Measurements from ENCODE around the gene TMTC4. TPM values are rescaled to one million over a fixed set of nuclear protein-coding genes. Genes with fewer than 3 reads are reported as not detected.

The TMTC4 gene
- total RNA-seq, 2 experiments from 2014 or later = 15.7 to 19.8 TPM

DNA sequence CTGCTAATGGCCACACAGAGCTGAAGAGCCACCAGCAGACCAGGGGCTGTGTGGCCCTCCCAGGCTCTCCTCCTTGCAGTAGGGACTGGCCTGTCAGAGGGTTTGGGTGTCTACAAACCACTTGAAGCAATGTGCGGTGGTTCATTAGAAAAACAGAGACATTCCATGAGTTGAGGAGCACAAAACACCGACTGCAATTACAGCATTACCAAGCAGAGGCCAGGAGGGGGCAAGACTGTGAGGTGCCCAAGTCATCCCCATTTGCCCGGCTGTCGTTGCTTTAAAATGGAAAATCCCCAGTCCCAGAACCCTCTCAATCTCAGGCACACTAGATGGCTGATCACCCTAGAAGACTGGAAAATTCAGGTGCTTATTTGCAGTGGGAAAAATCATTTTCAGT is 15.0 kb downstream of the TMTC4 start:
- Histone ChIP-seq H3K27ac (ENCODE audit: low read depth, low read length, poor library complexity, severe bottlenecking) (no peak overlapping the region), H3K9me2 (ENCODE audit: insufficient read depth, low read length) (no peaks in the 10 kb centered on the region), H3K4me1 (ENCODE audit: insufficient read depth, low read length, poor library complexity, severe bottlenecking) (peaks cover 14% of the 10 kb centered on the region), H2AFZ (ENCODE audit: low read length) (no peak overlapping the region), H3K36me3 (ENCODE audit: insufficient read depth, low read length) (no peaks in the 10 kb centered on the region; the same call in 1 of the 2 replicates), H3K79me2 (ENCODE audit: insufficient read depth, low read depth, low read length) (no peaks in the 10 kb centered on the region), H4K20me1 (ENCODE audit: insufficient read depth, low read length) (no peaks in the 10 kb centered on the region), H3K4me3 (ENCODE audit: low read depth, low read length, poor library complexity, severe bottlenecking) (no peak overlapping the region), H3K9me3 (ENCODE audit: low read length) (no peaks in the 10 kb centered on the region), H3K4me2 (ENCODE audit: low read length) (no peak overlapping the region)
- DNase-seq (ENCODE audit: low spot score) = no peak
- intact Hi-C loops (cut with micrococcal nuclease; ENCODE audit: unreplicated experiment) = no loop called here
- no TSS peak for BruUV-seq (replicated peaks)
- TF ChIP-seq, protein P1, sequence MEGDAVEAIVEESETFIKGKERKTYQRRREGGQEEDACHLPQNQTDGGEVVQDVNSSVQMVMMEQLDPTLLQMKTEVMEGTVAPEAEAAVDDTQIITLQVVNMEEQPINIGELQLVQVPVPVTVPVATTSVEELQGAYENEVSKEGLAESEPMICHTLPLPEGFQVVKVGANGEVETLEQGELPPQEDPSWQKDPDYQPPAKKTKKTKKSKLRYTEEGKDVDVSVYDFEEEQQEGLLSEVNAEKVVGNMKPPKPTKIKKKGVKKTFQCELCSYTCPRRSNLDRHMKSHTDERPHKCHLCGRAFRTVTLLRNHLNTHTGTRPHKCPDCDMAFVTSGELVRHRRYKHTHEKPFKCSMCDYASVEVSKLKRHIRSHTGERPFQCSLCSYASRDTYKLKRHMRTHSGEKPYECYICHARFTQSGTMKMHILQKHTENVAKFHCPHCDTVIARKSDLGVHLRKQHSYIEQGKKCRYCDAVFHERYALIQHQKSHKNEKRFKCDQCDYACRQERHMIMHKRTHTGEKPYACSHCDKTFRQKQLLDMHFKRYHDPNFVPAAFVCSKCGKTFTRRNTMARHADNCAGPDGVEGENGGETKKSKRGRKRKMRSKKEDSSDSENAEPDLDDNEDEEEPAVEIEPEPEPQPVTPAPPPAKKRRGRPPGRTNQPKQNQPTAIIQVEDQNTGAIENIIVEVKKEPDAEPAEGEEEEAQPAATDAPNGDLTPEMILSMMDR (conservative IDR thresholded peaks at IDR 0.05; ENCODE audit: low read length) = no peak
- TF ChIP-seq EZH2phosphoT487 (IDR thresholded peaks at IDR 0.05; ENCODE audit: borderline replicate concordance, low read depth, low read length) = no peak
- ChIA-PET POLR2A (no interaction called here), CTCF (ENCODE audit: unreplicated experiment) (no interaction called here)

DNA sequence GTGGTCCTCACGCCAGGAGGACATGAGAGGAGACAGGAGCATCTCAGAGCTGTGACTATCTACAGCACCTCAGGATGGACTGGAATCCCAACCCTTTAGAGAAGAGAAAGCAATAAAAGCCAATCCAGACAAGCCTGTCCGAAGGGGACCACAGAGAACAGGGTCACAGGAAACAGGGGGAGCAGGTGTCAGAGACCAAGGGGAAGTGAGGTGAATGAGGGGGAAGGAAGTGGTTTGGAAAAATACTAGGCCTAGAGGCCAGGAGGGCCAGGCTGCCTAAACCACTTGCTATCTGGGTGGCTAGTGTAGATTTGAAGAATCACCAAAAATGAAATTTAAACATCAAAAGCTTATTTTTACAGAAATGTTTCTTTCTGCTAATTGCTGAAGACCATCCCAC is 16.2 kb downstream of the TMTC4 start:
- H3K9me3 ChIP-seq (ENCODE audit: low read length) = no peaks in the 10 kb centered on the region
- ChIA-PET CTCF (ENCODE audit: unreplicated experiment) (no interaction called here), POLR2A (interaction anchor here (0.6 to 1.3 kb wide), 2 partner anchors 17 to 155 kb away, joined by 3 to 6 read pairs; partner anchors contain the start of gene TMTC4)
- H3K79me2 ChIP-seq (ENCODE audit: insufficient read depth, low read depth, low read length) = no peaks in the 10 kb centered on the region
- H3K27ac ChIP-seq (ENCODE audit: low read depth, low read length, poor library complexity, severe bottlenecking) = no peak overlapping the region
- H3K4me2 ChIP-seq (ENCODE audit: low read length) = peak overlapping the region; percentile 34
- no peak overlapping the region for H2AFZ ChIP-seq (ENCODE audit: low read length)
- no TSS peak for BruUV-seq (replicated peaks)
- H3K4me3 ChIP-seq (ENCODE audit: low read depth, low read length, poor library complexity, severe bottlenecking) = no peak overlapping the region
- H3K9me2 ChIP-seq (ENCODE audit: insufficient read depth, low read length) = no peaks in the 10 kb centered on the region
- intact Hi-C loops (cut with micrococcal nuclease; ENCODE audit: unreplicated experiment) = no loop called here
- H3K4me1 ChIP-seq (ENCODE audit: insufficient read depth, low read length, poor library complexity, severe bottlenecking) = peaks cover 14% of the 10 kb centered on the region
- H4K20me1 ChIP-seq (ENCODE audit: insufficient read depth, low read length) = no peaks in the 10 kb centered on the region
- TF ChIP-seq EZH2phosphoT487 (IDR thresholded peaks at IDR 0.05; ENCODE audit: borderline replicate concordance, low read depth, low read length) = no peak
- TF ChIP-seq, protein P1 (conservative IDR thresholded peaks at IDR 0.05; ENCODE audit: low read length) = no peak
- H3K36me3 ChIP-seq (ENCODE audit: insufficient read depth, low read length) = no peaks in the 10 kb centered on the region; the same call in 1 of the 2 replicates
- DNase-seq (ENCODE audit: low spot score) = peak; percentile 16

DNA sequence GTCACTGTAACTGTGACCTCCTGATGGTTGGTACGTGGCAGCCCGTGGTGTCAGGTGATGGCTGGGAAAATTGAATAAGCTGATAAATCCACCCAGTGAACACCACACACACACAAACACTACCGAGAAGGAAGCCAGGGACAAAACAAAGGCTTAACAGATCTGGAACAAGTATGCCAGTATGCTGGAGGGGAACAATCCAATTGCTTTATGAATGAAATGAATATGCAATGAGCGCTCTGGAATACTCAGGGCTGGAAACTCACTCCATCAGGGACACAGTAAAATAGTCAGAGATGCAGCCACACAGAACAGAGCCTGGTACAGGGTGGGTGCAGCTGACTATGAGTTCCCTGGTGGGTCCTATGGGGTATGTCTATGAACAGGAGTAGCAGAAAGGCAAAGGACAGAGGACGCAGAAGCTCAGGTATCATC is 16.7 kb downstream of the TMTC4 start:
- no TSS peak for BruUV-seq (replicated peaks)
- Histone ChIP-seq H4K20me1 (ENCODE audit: insufficient read depth, low read length) (no peaks in the 10 kb centered on the region), H3K27ac (ENCODE audit: low read depth, low read length, poor library complexity, severe bottlenecking) (no peak overlapping the region), H3K9me2 (ENCODE audit: insufficient read depth, low read length) (no peaks in the 10 kb centered on the region), H3K4me1 (ENCODE audit: insufficient read depth, low read length, poor library complexity, severe bottlenecking) (peaks cover 14% of the 10 kb centered on the region), H3K4me2 (ENCODE audit: low read length) (no peak overlapping the region), H3K4me3 (ENCODE audit: low read depth, low read length, poor library complexity, severe bottlenecking) (no peak overlapping the region), H2AFZ (ENCODE audit: low read length) (no peak overlapping the region), H3K9me3 (ENCODE audit: low read length) (no peaks in the 10 kb centered on the region), H3K36me3 (ENCODE audit: insufficient read depth, low read length) (no peaks in the 10 kb centered on the region; the same call in 1 of the 2 replicates), H3K79me2 (ENCODE audit: insufficient read depth, low read depth, low read length) (no peaks in the 10 kb centered on the region)
- POLR2A ChIA-PET = interaction anchor here (0.6 to 1.3 kb wide), 2 partner anchors 17 to 155 kb away, joined by 3 to 6 read pairs; partner anchors contain the start of gene TMTC4
- no peak for DNase-seq (ENCODE audit: low spot score)
- CTCF ChIA-PET (ENCODE audit: unreplicated experiment) = no interaction called here
- no peak for TF ChIP-seq EZH2phosphoT487 (IDR thresholded peaks at IDR 0.05; ENCODE audit: borderline replicate concordance, low read depth, low read length)
- TF ChIP-seq, protein P1 (conservative IDR thresholded peaks at IDR 0.05; ENCODE audit: low read length) = no peak
- intact Hi-C loops (cut with micrococcal nuclease; ENCODE audit: unreplicated experiment) = no loop called here
